ENCODE measurements around the gene CCL13. TPM values are rescaled to one million over a fixed set of nuclear protein-coding genes. Genes with fewer than 3 reads are reported as not detected.

The CCL13 gene
- polyA plus RNA-seq, 1 of the 3 experiments (the other 2 are of a cell fraction), result not detected

GRCh38 chr17:34354637-34355036 is 1.6 kb upstream of the CCL13 start (continued):
- TF ChIP-seq REST (IDR thresholded peaks at IDR 0.05; ENCODE audit: low read depth, low read length) (no peak), TAF1 (IDR thresholded peaks at IDR 0.05; ENCODE audit: borderline replicate concordance, low read depth, low read length) (no peak)

- 24% methylated on average over 2 of the region's 2 CpGs for WGBS (ENCODE audit: low lambda C conversion rate)
- Histone ChIP-seq H3K79me2 (ENCODE audit: insufficient read depth) (no peaks in the 10 kb centered on the region), H3K4me3 (ENCODE audit: low read depth in 2 of 2, low read length in 1 of 2) (no peak overlapping the region), H3K4me1 (ENCODE audit: control insufficient read depth in 1 of 2, insufficient read depth in 2 of 2, low read depth in 1 of 2, low read length in 1 of 2) (no peaks in the 10 kb centered on the region), H3K9me3 (no peaks in the 10 kb centered on the region), H3K27ac (ENCODE audit: low read depth in 2 of 2, low read length in 1 of 2) (no peak overlapping the region), H3K27me3 (ENCODE audit: insufficient read depth) (no peaks in the 10 kb centered on the region), H3K4me2 (no peak overlapping the region), H3K9ac (no peak overlapping the region), H4K20me1 (ENCODE audit: insufficient read depth) (no peaks in the 10 kb centered on the region), H2AFZ (ENCODE audit: low read depth) (no peak overlapping the region), H3K9me2 (no peaks in the 10 kb centered on the region), H3F3A (replicated peaks; ENCODE audit: insufficient read depth) (no peaks in the 10 kb centered on the region), H3K36me3 (replicated peaks in 1 of 2; ENCODE audit: control insufficient read depth in 1 of 2, insufficient read depth in 2 of 2, low read length in 1 of 2) (no peaks in the 10 kb centered on the region)
- no peak for TF ChIP-seq RAD21 (IDR thresholded peaks at IDR 0.05; ENCODE audit: low read length)
- no peak for TF ChIP-seq EP300 (IDR thresholded peaks at IDR 0.05; ENCODE audit: borderline replicate concordance in 1 of 2, low read depth in 1 of 2, low read length in 1 of 2)
- no peak for TF ChIP-seq FOXJ3 (CRISPR knock-in tag; IDR thresholded peaks at IDR 0.05)
- no peak for TF ChIP-seq MXI1 (IDR thresholded peaks at IDR 0.05; ENCODE audit: low read depth, low read length)
- no peak for TF ChIP-seq POLR2AphosphoS5 (IDR thresholded peaks at IDR 0.05; ENCODE audit: low read depth, low read length)
- no peak for TF ChIP-seq EZH2phosphoT487 (IDR thresholded peaks at IDR 0.05; ENCODE audit: borderline replicate concordance, low read depth)
- TF ChIP-seq GATA2 (CRISPR knock-in tag; IDR thresholded peaks at IDR 0.05), result no peak
- TF ChIP-seq NRF1 (IDR thresholded peaks at IDR 0.05; ENCODE audit: low read depth, low read length), result no peak
- no peak for TF ChIP-seq MEF2A (IDR thresholded peaks at IDR 0.05; ENCODE audit: borderline replicate concordance, low read depth)
- TF ChIP-seq SIN3A (IDR thresholded peaks at IDR 0.05; ENCODE audit: borderline replicate concordance, low read depth, low read length), result no peak
- no peak for TF ChIP-seq ZBTB33 (IDR thresholded peaks at IDR 0.05; ENCODE audit: borderline replicate concordance, low read depth)
- TF ChIP-seq FOXM1 (IDR thresholded peaks at IDR 0.05; ENCODE audit: low read depth), result no peak
- TF ChIP-seq JUND (IDR thresholded peaks at IDR 0.05), result no peak
- TF ChIP-seq USF1 (IDR thresholded peaks at IDR 0.05; ENCODE audit: borderline replicate concordance, low read depth), result no peak
- TF ChIP-seq FOSL2 (IDR thresholded peaks at IDR 0.05; ENCODE audit: borderline replicate concordance, low read depth), result no peak
- no peak for TF ChIP-seq TAF1 (IDR thresholded peaks at IDR 0.05; ENCODE audit: borderline replicate concordance, low read depth, low read length)
- ChIA-PET POLR2A (no interaction called here), CTCF (interaction anchor here (1.0 to 5.2 kb wide), 5 partner anchors 155 to 188 kb away, joined by 3 to 48 read pairs (median 6); no protein-coding TSS in a partner anchor)
- no peak for DNase-seq
Observed at GRCh38 chr17:34357398-34357797, 1.1 kb downstream of the CCL13 start.
